Caco-2 (cell line): ENCODE measurements around the gene TRMT10C. TPM values are rescaled to one million over a fixed set of nuclear protein-coding genes. Genes with fewer than 3 reads are reported as not detected.

Experiments
- BruUV-seq: library from RNA; stranded (reverse); fragments of 400-500 nt; replicated peaks from 2 replicates; lab custom pipeline; 2021; lab: Mats Ljungman, UMichigan
- CTCF ChIA-PET: fragments of 300-600 bp; sonication (Branson Sonifier 250); formaldehyde crosslinking; loops from one replicate; lab custom pipeline; 2022; ENCODE audit warnings: antibody characterized with exemption; lab: Charles Lee
- POLR2A ChIA-PET: fragments of 300-600 bp; sonication (Branson Sonifier 250); formaldehyde crosslinking; loops from one replicate; lab custom pipeline; 2022; ENCODE audit warnings: antibody characterized with exemption; lab: Charles Lee
- DNase-seq, 2 experiments: peaks; one replicate each; pipeline versions ENCODE4 v3.0.0 to v3.0.0-alpha.2; 2020 to 2022
- H3K27me3 ChIP-seq: replicated peaks from 2 replicates; pipeline ENCODE4 v1.6.0; 2011; ENCODE audit warnings: low read length; ENCODE audit not compliant: control insufficient read depth, insufficient read depth
- H3K36me3 ChIP-seq: 2 replicates; pipeline ENCODE4 v1.5.1; 2011; ENCODE audit warnings: low read length; ENCODE audit not compliant: control insufficient read depth, insufficient read depth
- H3K4me1 ChIP-seq: fragments of 250-450 bp; sonication (Bioruptor Pico); 2 replicates; pipeline ENCODE4 v1.5.1; 2020; ENCODE audit warnings: mild to moderate bottlenecking
- H3K4me3 ChIP-seq: 2 replicates; pipeline ENCODE4 v1.5.1; 2011; ENCODE audit warnings: low read depth, mild to moderate bottlenecking, control low read depth, low read length
- H3K9me3 ChIP-seq: fragments of 250-450 bp; sonication (Bioruptor Pico); 2 replicates; pipeline ENCODE4 v1.5.1; 2020; ENCODE audit warnings: mild to moderate bottlenecking, moderate library complexity
- H3K27ac Mint-ChIP-seq: one replicate; pipeline ENCODE4 v1.8.0; 2022; ENCODE audit warnings: mixed read lengths; ENCODE audit not compliant: unreplicated experiment
- H3K27me3 Mint-ChIP-seq: one replicate; pipeline ENCODE4 v1.8.0; 2022; ENCODE audit warnings: mixed read lengths; ENCODE audit not compliant: insufficient read depth, unreplicated experiment
- H3K36me3 Mint-ChIP-seq: one replicate; pipeline ENCODE4 v1.8.0; 2022; ENCODE audit warnings: mild to moderate bottlenecking, mixed read lengths; ENCODE audit not compliant: insufficient read depth, unreplicated experiment
- H3K4me1 Mint-ChIP-seq: one replicate; pipeline ENCODE4 v1.8.0; 2022; ENCODE audit warnings: low read depth, mixed read lengths; ENCODE audit not compliant: unreplicated experiment
- H3K4me3 Mint-ChIP-seq: one replicate; pipeline ENCODE4 v1.8.0; 2022; ENCODE audit warnings: mild to moderate bottlenecking, moderate library complexity, mixed read lengths; ENCODE audit not compliant: unreplicated experiment
- H3K9me3 Mint-ChIP-seq: one replicate; pipeline ENCODE4 v1.8.0; 2022; ENCODE audit warnings: mixed read lengths; ENCODE audit not compliant: unreplicated experiment
- intact Hi-C: fragments of 100-400 bp; cut with micrococcal nuclease; formaldehyde crosslinking; loops from one replicate; pipeline ENCODE4 v1.10.0; 2022; ENCODE audit not compliant: unreplicated experiment
- total RNA-seq: library from RNA; stranded (reverse); gene quantifications from 2 replicates; pipeline ENCODE4 v1.2.3, GENCODE V29; 2022
- TF ChIP-seq, protein P1 (sequence below), 2 experiments: fragments of 200-600 bp in 1 of 2; IDR thresholded peaks; 1 replicate in 1 of 2; 2 replicates in 1 of 2; pipeline versions ENCODE4 v1.5.1 to v1.8.0; 2011 to 2022; ENCODE audit warnings: antibody characterized with exemption in 1 of 2, control low read depth in 1 of 2, inconsistent platforms in 1 of 2, low read depth in 1 of 2, low read length in 1 of 2, mild to moderate bottlenecking in 1 of 2, moderate library complexity in 1 of 2; ENCODE audit not compliant: insufficient read depth in 1 of 2, severe bottlenecking in 1 of 2, unreplicated experiment in 1 of 2

Gene TRMT10C
- total RNA-seq, 1 experiment from 2014 or later: 25.7 TPM

DNA sequence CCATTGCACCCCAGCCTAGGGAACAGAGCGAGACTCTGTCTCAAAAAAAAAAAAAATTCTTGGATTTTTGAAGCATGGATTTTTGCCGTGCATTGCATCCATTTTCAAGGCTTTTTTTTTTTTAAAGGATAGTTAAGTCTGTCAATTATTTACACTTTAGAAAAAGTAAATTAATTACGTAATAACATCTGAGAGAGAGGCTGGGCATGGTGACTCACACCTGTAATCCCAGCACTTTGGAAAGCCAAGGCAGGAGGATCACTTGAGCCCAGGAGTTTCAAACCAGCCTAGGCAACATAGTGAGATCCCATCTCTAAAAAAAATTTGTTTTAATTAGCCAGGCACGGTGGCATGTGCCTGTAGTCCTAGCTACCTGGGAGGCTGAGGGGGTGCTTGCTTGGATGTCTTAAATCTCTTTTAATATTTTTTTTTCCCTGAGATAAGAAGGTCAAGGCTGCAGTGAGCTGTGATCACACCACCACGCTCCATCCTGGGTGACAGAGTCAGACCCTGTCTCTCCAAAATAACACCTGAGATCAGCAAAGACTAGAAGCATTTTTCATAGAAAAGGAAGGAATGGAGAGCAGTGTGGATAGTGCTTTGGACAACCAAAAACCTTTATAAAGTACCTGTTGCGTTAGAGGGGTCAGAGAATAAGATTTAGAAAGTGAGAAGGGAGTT lies 41.8 kb upstream of the TRMT10C start:
- Histone ChIP-seq H3K4me3 (no peak overlapping the region), H3K27me3 (no peaks in the 10 kb centered on the region), H3K4me1 (0 out of 2 replicates have a peak, but pooled peaks cover 4% of the 10 kb centered on the region), H3K9me3 (no peaks in the 10 kb centered on the region), H3K36me3 (no peaks in the 10 kb centered on the region)
- intact Hi-C loops: no loop called here
- Mint-ChIP-seq H3K4me1 (peaks cover 14% of the 10 kb centered on the region), H3K27me3 (no peaks in the 10 kb centered on the region), H3K36me3 (no peaks in the 10 kb centered on the region), H3K9me3 (no peaks in the 10 kb centered on the region), H3K4me3 (peak overlapping the region; percentile 20), H3K27ac (peak overlapping the region; percentile 76)
- TSS peak; percentile 52 for BruUV-seq
- TF ChIP-seq, protein P1, sequence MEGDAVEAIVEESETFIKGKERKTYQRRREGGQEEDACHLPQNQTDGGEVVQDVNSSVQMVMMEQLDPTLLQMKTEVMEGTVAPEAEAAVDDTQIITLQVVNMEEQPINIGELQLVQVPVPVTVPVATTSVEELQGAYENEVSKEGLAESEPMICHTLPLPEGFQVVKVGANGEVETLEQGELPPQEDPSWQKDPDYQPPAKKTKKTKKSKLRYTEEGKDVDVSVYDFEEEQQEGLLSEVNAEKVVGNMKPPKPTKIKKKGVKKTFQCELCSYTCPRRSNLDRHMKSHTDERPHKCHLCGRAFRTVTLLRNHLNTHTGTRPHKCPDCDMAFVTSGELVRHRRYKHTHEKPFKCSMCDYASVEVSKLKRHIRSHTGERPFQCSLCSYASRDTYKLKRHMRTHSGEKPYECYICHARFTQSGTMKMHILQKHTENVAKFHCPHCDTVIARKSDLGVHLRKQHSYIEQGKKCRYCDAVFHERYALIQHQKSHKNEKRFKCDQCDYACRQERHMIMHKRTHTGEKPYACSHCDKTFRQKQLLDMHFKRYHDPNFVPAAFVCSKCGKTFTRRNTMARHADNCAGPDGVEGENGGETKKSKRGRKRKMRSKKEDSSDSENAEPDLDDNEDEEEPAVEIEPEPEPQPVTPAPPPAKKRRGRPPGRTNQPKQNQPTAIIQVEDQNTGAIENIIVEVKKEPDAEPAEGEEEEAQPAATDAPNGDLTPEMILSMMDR (IDR thresholded peaks at IDR 0.05; ENCODE audit: insufficient read depth in 1 of 2, low read depth in 1 of 2, low read length in 1 of 2, severe bottlenecking in 1 of 2, unreplicated experiment in 1 of 2): no peak
- POLR2A ChIA-PET: no interaction called here
- CTCF ChIA-PET: no interaction called here
- peak; percentile 47 to 49 for DNase-seq

DNA sequence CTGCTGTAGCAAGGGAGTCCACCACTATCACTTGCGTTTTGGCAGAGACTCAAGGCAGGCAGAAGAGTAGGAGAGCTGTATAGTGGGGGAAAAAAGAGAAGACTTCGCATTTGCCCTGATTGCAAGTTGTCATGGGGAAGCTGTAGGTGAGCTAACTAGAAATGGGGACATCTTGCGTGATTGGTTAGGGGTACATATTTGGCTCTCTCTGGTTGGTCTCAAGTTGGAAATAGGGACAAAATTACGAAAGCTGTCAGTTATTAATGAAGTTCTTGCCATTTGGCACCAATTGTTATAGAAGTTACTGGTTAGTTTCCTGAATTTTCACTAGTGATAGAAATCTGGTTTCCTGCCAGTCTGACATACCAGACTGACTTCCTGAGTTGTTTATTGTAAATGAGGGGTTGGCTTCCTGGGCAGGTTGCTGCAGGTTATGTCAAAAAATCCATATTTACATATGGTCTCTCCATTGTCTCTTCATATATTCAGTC lies 40.4 kb upstream of the TRMT10C start:
- ChIA-PET CTCF (no interaction called here), POLR2A (no interaction called here)
- Histone ChIP-seq H3K27me3 (no peaks in the 10 kb centered on the region), H3K4me3 (no peak overlapping the region), H3K4me1 (0 out of 2 replicates have a peak, but pooled peaks cover 4% of the 10 kb centered on the region), H3K36me3 (no peaks in the 10 kb centered on the region), H3K9me3 (no peaks in the 10 kb centered on the region)
- no TSS peak for BruUV-seq
- TF ChIP-seq, protein P1 (IDR thresholded peaks at IDR 0.05; ENCODE audit: insufficient read depth in 1 of 2, low read depth in 1 of 2, low read length in 1 of 2, severe bottlenecking in 1 of 2, unreplicated experiment in 1 of 2): no peak
- no peaks in the 10 kb centered on the region for H3K9me3 Mint-ChIP-seq
- no peak for DNase-seq
- H3K27ac Mint-ChIP-seq: no peak overlapping the region
- intact Hi-C loops: no loop called here
- no peaks in the 10 kb centered on the region for H3K36me3 Mint-ChIP-seq
- H3K27me3 Mint-ChIP-seq: no peaks in the 10 kb centered on the region
- no peak overlapping the region for H3K4me3 Mint-ChIP-seq
- H3K4me1 Mint-ChIP-seq: peaks cover 14% of the 10 kb centered on the region

DNA sequence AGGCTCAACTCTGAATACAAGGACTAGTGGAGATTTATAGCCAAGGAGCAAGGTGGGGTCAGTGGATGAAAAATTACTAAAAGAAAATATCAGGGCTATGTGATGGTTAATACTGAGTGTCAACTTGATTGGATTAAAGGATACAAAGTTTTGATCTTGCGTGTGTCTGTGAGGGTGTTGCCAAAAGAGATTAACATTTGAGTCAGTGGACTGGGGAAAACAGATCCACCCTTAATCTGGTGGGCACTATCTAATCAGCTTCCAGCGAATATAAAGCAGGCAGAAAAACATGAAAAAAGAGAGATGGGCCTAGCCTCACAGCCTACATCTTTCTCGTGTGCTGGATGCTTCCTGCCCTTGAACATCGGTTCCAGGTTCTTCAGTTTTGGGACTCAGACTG lies 34.2 kb upstream of the TRMT10C start:
- H3K4me1 ChIP-seq: peaks cover 3% of the 10 kb centered on the region
- no peaks in the 10 kb centered on the region for H3K27me3 ChIP-seq
- H3K36me3 Mint-ChIP-seq: no peaks in the 10 kb centered on the region
- H3K4me1 Mint-ChIP-seq: peaks cover 6% of the 10 kb centered on the region
- H3K9me3 ChIP-seq: 0 out of 2 replicates have a peak, but pooled peaks cover 8% of the 10 kb centered on the region
- H3K4me3 Mint-ChIP-seq: no peak overlapping the region
- no peaks in the 10 kb centered on the region for H3K27me3 Mint-ChIP-seq
- H3K36me3 ChIP-seq: no peaks in the 10 kb centered on the region
- DNase-seq: no peak
- intact Hi-C loops: no loop called here
- no peak overlapping the region for H3K27ac Mint-ChIP-seq
- CTCF ChIA-PET: no interaction called here
- H3K4me3 ChIP-seq: no peak overlapping the region
- POLR2A ChIA-PET: no interaction called here
- TF ChIP-seq, protein P1 (IDR thresholded peaks at IDR 0.05; ENCODE audit: insufficient read depth in 1 of 2, low read depth in 1 of 2, low read length in 1 of 2, severe bottlenecking in 1 of 2, unreplicated experiment in 1 of 2): no peak
- peaks cover 16% of the 10 kb centered on the region for H3K9me3 Mint-ChIP-seq
- BruUV-seq: no TSS peak
